ENCODE results near the gene DDAH1. TPM values are rescaled to one million over a fixed set of nuclear protein-coding genes. Genes with fewer than 3 reads are reported as not detected.

DDAH1 gene
- total RNA-seq, 1 donor from 2014 or later: 0.07 TPM

- Mint-ChIP-seq H3K4me3 (no peak overlapping the region), H3K36me3 (ENCODE audit: low read depth) (peaks cover 2% of the 10 kb centered on the region), H3K27me3 (peaks cover 9% of the 10 kb centered on the region), H3K9me3 (no peaks in the 10 kb centered on the region), H3K4me1 (no peaks in the 10 kb centered on the region), H3K27ac (no peak overlapping the region)
- ChIA-PET POLR2A (no interaction called here), CTCF (no interaction called here)
- ATAC-seq (ENCODE audit: low read depth) (no peak), DNase-seq (no peak)
- intact Hi-C loops (cut with micrococcal nuclease): no loop called here
- TF ChIP-seq, protein P1, sequence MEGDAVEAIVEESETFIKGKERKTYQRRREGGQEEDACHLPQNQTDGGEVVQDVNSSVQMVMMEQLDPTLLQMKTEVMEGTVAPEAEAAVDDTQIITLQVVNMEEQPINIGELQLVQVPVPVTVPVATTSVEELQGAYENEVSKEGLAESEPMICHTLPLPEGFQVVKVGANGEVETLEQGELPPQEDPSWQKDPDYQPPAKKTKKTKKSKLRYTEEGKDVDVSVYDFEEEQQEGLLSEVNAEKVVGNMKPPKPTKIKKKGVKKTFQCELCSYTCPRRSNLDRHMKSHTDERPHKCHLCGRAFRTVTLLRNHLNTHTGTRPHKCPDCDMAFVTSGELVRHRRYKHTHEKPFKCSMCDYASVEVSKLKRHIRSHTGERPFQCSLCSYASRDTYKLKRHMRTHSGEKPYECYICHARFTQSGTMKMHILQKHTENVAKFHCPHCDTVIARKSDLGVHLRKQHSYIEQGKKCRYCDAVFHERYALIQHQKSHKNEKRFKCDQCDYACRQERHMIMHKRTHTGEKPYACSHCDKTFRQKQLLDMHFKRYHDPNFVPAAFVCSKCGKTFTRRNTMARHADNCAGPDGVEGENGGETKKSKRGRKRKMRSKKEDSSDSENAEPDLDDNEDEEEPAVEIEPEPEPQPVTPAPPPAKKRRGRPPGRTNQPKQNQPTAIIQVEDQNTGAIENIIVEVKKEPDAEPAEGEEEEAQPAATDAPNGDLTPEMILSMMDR (IDR thresholded peaks at IDR 0.05): no peak
Observed at GRCh38 chr1:85342207-85342606, 122.8 kb downstream of the DDAH1 start.

DNA sequence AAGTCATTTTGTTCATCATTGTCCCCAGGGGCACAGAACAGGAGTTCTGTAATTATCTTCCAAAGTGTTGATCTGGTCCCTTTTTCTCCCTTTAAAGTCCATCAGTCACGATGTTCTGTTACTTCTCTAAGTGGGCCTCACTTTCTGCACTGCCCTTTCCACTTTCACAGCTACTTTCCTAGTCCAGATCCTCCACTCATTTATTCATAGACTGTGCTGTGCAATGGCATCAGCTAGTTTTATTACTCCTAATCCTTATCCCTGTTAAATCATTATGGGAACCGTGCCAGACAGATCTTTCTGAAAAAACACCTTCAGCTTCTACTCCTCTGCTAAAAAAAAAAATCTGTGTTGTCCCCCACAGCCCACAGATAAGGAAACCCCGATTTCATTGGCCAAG lies 124.5 kb downstream of the DDAH1 start:
- no peak overlapping the region for H3K27ac Mint-ChIP-seq

DNA sequence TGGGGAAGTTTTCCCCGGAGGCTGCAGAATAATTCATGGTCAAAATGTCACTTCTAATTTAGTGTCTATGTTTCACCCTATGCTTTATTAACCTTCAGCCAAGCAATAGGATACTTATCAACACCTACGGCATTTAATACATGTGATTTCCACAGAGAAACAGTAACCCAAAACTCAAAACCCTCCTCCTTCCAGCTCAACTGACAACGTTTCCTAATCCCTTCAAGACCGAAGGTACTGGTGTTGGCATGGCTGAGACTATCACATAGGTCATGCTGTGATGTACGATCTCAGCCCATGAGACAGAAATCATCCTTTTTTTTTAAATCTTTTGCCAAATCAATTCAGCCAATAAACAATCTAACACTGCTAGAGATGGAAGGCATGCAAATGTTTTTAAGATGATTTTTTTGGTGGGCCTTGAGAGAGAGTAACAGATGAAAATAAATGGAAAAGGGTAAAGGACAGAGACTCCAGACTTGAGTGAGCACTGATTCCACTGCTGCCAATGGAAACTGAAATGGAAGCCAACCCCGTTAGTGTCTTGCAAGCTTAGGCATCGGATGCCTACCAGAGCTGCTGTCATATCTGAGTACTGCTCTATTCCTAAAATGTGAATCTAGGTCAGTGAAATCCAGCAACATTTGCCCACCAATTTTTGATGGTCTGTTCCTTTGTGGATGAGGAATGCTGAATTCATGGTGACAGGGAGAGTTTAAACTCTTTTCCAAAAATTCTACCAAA lies 125.1 kb downstream of the DDAH1 start:
- Mint-ChIP-seq H3K27ac (no peak overlapping the region), H3K9me3 (no peaks in the 10 kb centered on the region), H3K4me3 (no peak overlapping the region), H3K27me3 (peaks cover 9% of the 10 kb centered on the region), H3K36me3 (ENCODE audit: low read depth) (no peaks in the 10 kb centered on the region), H3K4me1 (peaks cover 11% of the 10 kb centered on the region)
- POLR2A ChIA-PET: no interaction called here
- intact Hi-C loops (cut with micrococcal nuclease): no loop called here
- TF ChIP-seq, protein P1 (IDR thresholded peaks at IDR 0.05): no peak
- CTCF ChIA-PET: no interaction called here
- ATAC-seq (ENCODE audit: low read depth) (no peak), DNase-seq (no peak)

More for the DNA sequence above, 124.5 kb downstream of the DDAH1 start:
- H3K4me3 Mint-ChIP-seq: no peak overlapping the region
- H3K4me1 Mint-ChIP-seq: peaks cover 5% of the 10 kb centered on the region
- TF ChIP-seq, protein P1 (IDR thresholded peaks at IDR 0.05): no peak
- H3K9me3 Mint-ChIP-seq: no peaks in the 10 kb centered on the region
- peaks cover 9% of the 10 kb centered on the region for H3K27me3 Mint-ChIP-seq
- intact Hi-C loops (cut with micrococcal nuclease): no loop called here
- no peaks in the 10 kb centered on the region for H3K36me3 Mint-ChIP-seq (ENCODE audit: low read depth)
- ATAC-seq (ENCODE audit: low read depth) (no peak), DNase-seq (no peak)
- ChIA-PET CTCF (no interaction called here), POLR2A (no interaction called here)

DNA sequence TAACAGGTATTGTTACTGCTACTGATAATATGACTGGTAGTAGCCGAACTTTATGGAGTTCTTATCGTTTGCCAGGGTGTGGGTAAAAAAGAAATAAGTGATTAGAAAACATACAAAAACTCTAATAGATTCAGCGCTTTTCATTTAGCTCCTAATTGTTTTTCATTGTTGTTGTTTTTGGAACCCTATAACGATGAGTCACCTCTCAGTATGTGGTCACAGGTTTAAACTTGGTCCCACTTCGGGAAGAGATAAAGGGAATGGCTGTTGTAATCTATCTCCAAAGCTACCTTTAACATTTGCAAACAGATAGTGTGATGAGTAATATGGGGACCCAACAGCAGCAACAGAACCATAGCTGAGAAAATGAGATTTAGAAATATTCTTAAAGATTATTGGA lies 125.9 kb downstream of the DDAH1 start:
- H3K9me3 Mint-ChIP-seq: peaks cover 2% of the 10 kb centered on the region
- DNase-seq (no peak), ATAC-seq (ENCODE audit: low read depth) (no peak)
- intact Hi-C loops (cut with micrococcal nuclease): no loop called here
- H3K27me3 Mint-ChIP-seq: peaks cover 9% of the 10 kb centered on the region
- H3K27ac Mint-ChIP-seq: no peak overlapping the region
- H3K4me3 Mint-ChIP-seq: no peak overlapping the region
- CTCF ChIA-PET: no interaction called here
- POLR2A ChIA-PET: no interaction called here
- peaks cover 18% of the 10 kb centered on the region for H3K4me1 Mint-ChIP-seq
- TF ChIP-seq, protein P1 (IDR thresholded peaks at IDR 0.05): no peak
- H3K36me3 Mint-ChIP-seq (ENCODE audit: low read depth): peaks cover 4% of the 10 kb centered on the region

- Mint-ChIP-seq H3K9me3 (peaks cover 11% of the 10 kb centered on the region), H3K27me3 (peaks cover 9% of the 10 kb centered on the region), H3K36me3 (ENCODE audit: low read depth) (peaks cover 11% of the 10 kb centered on the region), H3K4me3 (no peak overlapping the region), H3K27ac (no peak overlapping the region), H3K4me1 (peaks cover 52% of the 10 kb centered on the region)
- intact Hi-C loops (cut with micrococcal nuclease): no loop called here
- no peak for ATAC-seq (ENCODE audit: low read depth)
- TF ChIP-seq, protein P1 (IDR thresholded peaks at IDR 0.05): no peak
- POLR2A ChIA-PET: no interaction called here
- CTCF ChIA-PET: no interaction called here
- DNase-seq: no peak
Observed at GRCh38 chr1:85334962-85335361, 130.0 kb downstream of the DDAH1 start.

Data from activated B cell treated with CpG ODN at 0.5 μM for 24 hours (primary cell).